Stomach (tissue), 9 donors: Measurements from ENCODE around the gene NPR2. TPM values are rescaled to one million over a fixed set of nuclear protein-coding genes. Genes with fewer than 3 reads are reported as not detected.

Experiments used
- DNase-seq, 2 donors: peaks; one replicate each; pipeline versions ENCODE4 v3.0.0 to v3.0.0-alpha.2; 2013 to 2019
- H3K27ac ChIP-seq, 5 donors: fragments of 200-600 bp in 4 of 5; sonication (generic) in 4 of 5; one replicate each; pipeline ENCODE4 v1.5.1; 2013 to 2019; ENCODE audit warnings: mild to moderate bottlenecking in 1 of 5, moderate library complexity in 1 of 5
- H3K27me3 ChIP-seq, 3 donors: fragments of 200-600 bp; sonication (generic); one replicate each; pipeline ENCODE4 v1.5.1; 2017 to 2019; ENCODE audit warnings: mixed run types in 1 of 3
- H3K36me3 ChIP-seq, 4 donors: fragments of 200-600 bp; sonication (generic); 1 replicate in 3 of 4; 2 replicates in 1 of 4; pipeline ENCODE4 v1.5.1; 2016 to 2019
- H3K4me1 ChIP-seq, 4 donors: fragments of 200-600 bp; sonication (generic); one replicate each; pipeline ENCODE4 v1.5.1; 2016 to 2019
- H3K4me3 ChIP-seq, 4 donors: fragments of 200-600 bp; sonication (generic) in 3 of 4; one replicate each; pipeline ENCODE4 v1.5.1; 2016 to 2019; ENCODE audit warnings: mild to moderate bottlenecking in 1 of 4
- H3K9me3 ChIP-seq, 4 donors: fragments of 200-600 bp; sonication (generic); one replicate each; pipeline ENCODE4 v1.5.1; 2016 to 2019
- EP300 ChIP-seq: sonication (generic); formaldehyde crosslinking; IDR thresholded peaks from one replicate; pipeline ENCODE4 v1.6.1; 2017; ENCODE audit warnings: antibody characterized with exemption
- POLR2A ChIP-seq, 4 donors: fragments of 450-650 bp; IDR thresholded peaks; one replicate each; pipeline ENCODE4 v1.6.1; 2016; ENCODE audit warnings: antibody characterized with exemption in 4 of 4, control low read depth in 2 of 4, mild to moderate bottlenecking in 1 of 4, moderate library complexity in 1 of 4
- POLR2AphosphoS5 ChIP-seq, 3 donors: sonication (generic); formaldehyde crosslinking; IDR thresholded peaks; one replicate each; pipeline ENCODE4 v1.6.1; 2016; ENCODE audit warnings: antibody characterized with exemption in 3 of 3
- WGBS, 5 donors: extraction: QIAGEN DNeasy Blood & Tissue Kit in 3 of 5; methylation state at CpG; one replicate each; pipeline versions ENCODE4 v1.1.5 to v1.1.7; 2013 to 2018; 5-methylcytosine and 5-hydroxymethylcytosine counted together
- intact Hi-C: fragments of 100-400 bp; cut with DNase I; formaldehyde crosslinking; loops from one replicate; pipeline ENCODE4 v1.15.1; 2023; ENCODE audit warnings: low total_unique reads
- polyA plus RNA-seq, 3 donors: library from polyadenylated mRNA; stranded (reverse); fragments of 200-250 nt; gene quantifications; one replicate each; pipeline ENCODE4 v1.2.3, GENCODE V29; 2013
- total RNA-seq, 5 donors: library from RNA; depleted of rRNA; stranded (reverse); fragments of >200 nt; gene quantifications; one replicate each; pipeline versions ENCODE4 v1.1.0 to v1.2.3, GENCODE V29; 2014 to 2016
- TF ChIP-seq, protein P1 (sequence below), 7 experiments: fragments of 450-650 bp in 4 of 7; fragments of 200-600 bp in 3 of 7; sonication (generic) in 3 of 7; IDR thresholded peaks; one replicate each; pipeline ENCODE4 v1.5.1; 2016 to 2019; ENCODE audit warnings: antibody characterized with exemption in 7 of 7, control low read depth in 2 of 7, mild to moderate bottlenecking in 1 of 7
- donor health status: healthy with polysubstance abuse.
- donor health status: Bipolar disorder and iron deficiency.
- donor health status: healthy.

The NPR2 gene
- total and polyA plus RNA-seq, 8 donors: 3.1 to 75.5 (median 9.7) TPM

- no peaks in the 10 kb centered on the region for H3K9me3 ChIP-seq
- intact Hi-C loops: loop anchor here (10.0 kb wide), 1 partner anchor 56 kb away; no protein-coding TSS in a partner anchor
- WGBS, 5 donors: 91 to 94% (median 94%) methylated on average over 9 of the region's 9 CpGs
- peaks cover 22 to 68% (median 66%) of the 10 kb centered on the region in 4 donors for H3K36me3 ChIP-seq
- H3K4me3 ChIP-seq: no peak overlapping the region
- H3K27me3 ChIP-seq: no peaks in the 10 kb centered on the region
- peaks cover 14 to 31% (median 26%) of the 10 kb centered on the region in 4 donors for H3K4me1 ChIP-seq
- no peak overlapping the region for H3K27ac ChIP-seq
- TF ChIP-seq, protein P1, sequence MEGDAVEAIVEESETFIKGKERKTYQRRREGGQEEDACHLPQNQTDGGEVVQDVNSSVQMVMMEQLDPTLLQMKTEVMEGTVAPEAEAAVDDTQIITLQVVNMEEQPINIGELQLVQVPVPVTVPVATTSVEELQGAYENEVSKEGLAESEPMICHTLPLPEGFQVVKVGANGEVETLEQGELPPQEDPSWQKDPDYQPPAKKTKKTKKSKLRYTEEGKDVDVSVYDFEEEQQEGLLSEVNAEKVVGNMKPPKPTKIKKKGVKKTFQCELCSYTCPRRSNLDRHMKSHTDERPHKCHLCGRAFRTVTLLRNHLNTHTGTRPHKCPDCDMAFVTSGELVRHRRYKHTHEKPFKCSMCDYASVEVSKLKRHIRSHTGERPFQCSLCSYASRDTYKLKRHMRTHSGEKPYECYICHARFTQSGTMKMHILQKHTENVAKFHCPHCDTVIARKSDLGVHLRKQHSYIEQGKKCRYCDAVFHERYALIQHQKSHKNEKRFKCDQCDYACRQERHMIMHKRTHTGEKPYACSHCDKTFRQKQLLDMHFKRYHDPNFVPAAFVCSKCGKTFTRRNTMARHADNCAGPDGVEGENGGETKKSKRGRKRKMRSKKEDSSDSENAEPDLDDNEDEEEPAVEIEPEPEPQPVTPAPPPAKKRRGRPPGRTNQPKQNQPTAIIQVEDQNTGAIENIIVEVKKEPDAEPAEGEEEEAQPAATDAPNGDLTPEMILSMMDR (IDR thresholded peaks at IDR 0.05): no peak
- TF ChIP-seq POLR2AphosphoS5 (IDR thresholded peaks at IDR 0.05) (no peak), EP300 (no peak), POLR2A (IDR thresholded peaks at IDR 0.05) (no peak)
- no peak for DNase-seq
Observed at GRCh38 chr9:35808433-35808832, 17.0 kb downstream of the NPR2 start.

DNA sequence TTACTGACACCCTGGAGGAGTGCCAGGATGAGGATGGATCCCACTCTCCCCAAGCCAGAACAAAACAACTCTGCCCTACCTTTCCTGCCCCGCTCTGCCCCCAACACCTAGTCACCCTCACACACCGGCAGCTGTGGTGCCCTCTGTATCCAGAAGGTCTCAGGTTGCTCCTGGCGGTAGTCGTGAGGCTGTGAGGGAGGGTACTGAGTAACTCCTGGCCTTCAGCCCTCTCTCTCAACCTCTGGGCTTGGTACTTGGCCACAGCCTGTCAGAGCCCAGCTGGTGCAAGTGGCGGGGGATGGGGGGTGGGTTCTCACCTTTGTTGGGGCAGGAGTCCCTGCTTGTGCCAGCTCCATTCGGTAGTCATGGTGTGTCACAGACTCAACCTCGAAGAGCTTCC, 18.7 kb downstream of the NPR2 start:
- no peak overlapping the region for H3K27ac ChIP-seq
- H3K4me3 ChIP-seq: no peak overlapping the region
- WGBS, 5 donors: 88 to 100% (median 95%) methylated on average over 4 to 7 of the region's 7 CpGs
- peaks cover 24 to 41% (median 37%) of the 10 kb centered on the region in 4 donors for H3K4me1 ChIP-seq
- no peak for TF ChIP-seq POLR2AphosphoS5 (IDR thresholded peaks at IDR 0.05)
- no peak for TF ChIP-seq POLR2A (IDR thresholded peaks at IDR 0.05)
- TF ChIP-seq, protein P1 (IDR thresholded peaks at IDR 0.05): no peak
- no peak for TF ChIP-seq EP300
- no peak for DNase-seq
- intact Hi-C loops: no loop called here
- H3K36me3 ChIP-seq: peaks cover 22 to 54% (median 53%) of the 10 kb centered on the region in 4 donors
- H3K27me3 ChIP-seq: no peaks in the 10 kb centered on the region
- no peaks in the 10 kb centered on the region for H3K9me3 ChIP-seq

- DNase-seq: peak in 1 of 2 donors; percentile 61
- Histone ChIP-seq H3K9me3 (no peaks in the 10 kb centered on the region), H3K4me3 (peak overlapping the region; percentile 44 to 65 (median 52)), H3K4me1 (peaks cover 24 to 41% (median 37%) of the 10 kb centered on the region in 4 donors), H3K27me3 (no peaks in the 10 kb centered on the region), H3K36me3 (peaks cover 14 to 40% (median 39%) of the 10 kb centered on the region in 4 donors), H3K27ac (peak overlapping the region; percentile 2 to 98 (median 84))
- TF ChIP-seq, protein P1 (IDR thresholded peaks at IDR 0.05): no peak
- 8 to 11% (median 9%) methylated on average over 12 of the region's 12 CpGs for WGBS, 5 donors
- intact Hi-C loops: no loop called here
Observed at GRCh38 chr9:35811381-35812024, 20.1 kb downstream of the NPR2 start.

- WGBS, 5 donors: 1% methylated on average over 23 to 28 of the region's 28 CpGs
- Histone ChIP-seq H3K36me3 (peaks cover 9 to 34% (median 33%) of the 10 kb centered on the region in 4 donors), H3K27ac (peak within 1 kb of the TSS; percentile 68 to 98 (median 97)), H3K27me3 (no peaks in the 10 kb centered on the region), H3K9me3 (no peaks in the 10 kb centered on the region), H3K4me1 (peaks cover 24 to 41% (median 37%) of the 10 kb centered on the region in 4 donors), H3K4me3 (peak within 1 kb of the TSS; percentile 44 to 65 (median 52))
- intact Hi-C loops: no loop called here
- peak; percentile 52 to 89 (median 77) for TF ChIP-seq POLR2AphosphoS5 (IDR thresholded peaks at IDR 0.05)
- TF ChIP-seq, protein P1 (IDR thresholded peaks at IDR 0.05): no peak
- DNase-seq: peak; percentile 94 to 98
Observed at GRCh38 chr9:35812025-35812602, 20.7 kb downstream of the NPR2 start, which contains the start of gene SPAG8. SPAG8 (minus strand) TSS chr9:35812262; CDS start chr9:35812147, 115 bp downstream.
